Activated naive CD8-positive, alpha-beta T cell treated with anti-CD3 and anti-CD28 coated beads for 36 hours (primary cell): ENCODE measurements around the gene USP13. TPM values are rescaled to one million over a fixed set of nuclear protein-coding genes. Genes with fewer than 3 reads are reported as not detected.
"Not testable (repeated sequence)": the region's sequence is repeated elsewhere in the genome, so short reads cannot be mapped to it uniquely, and the experiment has no call there.

ENCODE experiments used
- DNase-seq: peaks from one replicate; pipeline ENCODE4 v3.0.0; 2021
- H3K27ac Mint-ChIP-seq: one replicate; pipeline ENCODE4 v1.8.0; 2022; ENCODE audit warnings: mild to moderate bottlenecking, moderate library complexity, mixed read lengths
- H3K27me3 Mint-ChIP-seq: one replicate; pipeline ENCODE4 v1.8.0; 2022; ENCODE audit warnings: mild to moderate bottlenecking, mixed read lengths
- H3K36me3 Mint-ChIP-seq: one replicate; pipeline ENCODE4 v1.8.0; 2021; ENCODE audit warnings: mild to moderate bottlenecking, mixed read lengths
- H3K4me1 Mint-ChIP-seq: one replicate; pipeline ENCODE4 v1.8.0; 2021; ENCODE audit warnings: mixed read lengths
- H3K4me3 Mint-ChIP-seq: one replicate; pipeline ENCODE4 v1.8.0; 2022; ENCODE audit warnings: mild to moderate bottlenecking, moderate library complexity, mixed read lengths
- H3K9me3 Mint-ChIP-seq: one replicate; pipeline ENCODE4 v1.8.0; 2022; ENCODE audit warnings: mixed read lengths
- total RNA-seq, 2 experiments: library from RNA; stranded (reverse); gene quantifications; one replicate each; pipeline ENCODE4 v1.2.3, GENCODE V29; 2021

The USP13 gene
- total RNA-seq, 2 experiments from 2014 or later, result 11.6 to 11.9 TPM

DNA sequence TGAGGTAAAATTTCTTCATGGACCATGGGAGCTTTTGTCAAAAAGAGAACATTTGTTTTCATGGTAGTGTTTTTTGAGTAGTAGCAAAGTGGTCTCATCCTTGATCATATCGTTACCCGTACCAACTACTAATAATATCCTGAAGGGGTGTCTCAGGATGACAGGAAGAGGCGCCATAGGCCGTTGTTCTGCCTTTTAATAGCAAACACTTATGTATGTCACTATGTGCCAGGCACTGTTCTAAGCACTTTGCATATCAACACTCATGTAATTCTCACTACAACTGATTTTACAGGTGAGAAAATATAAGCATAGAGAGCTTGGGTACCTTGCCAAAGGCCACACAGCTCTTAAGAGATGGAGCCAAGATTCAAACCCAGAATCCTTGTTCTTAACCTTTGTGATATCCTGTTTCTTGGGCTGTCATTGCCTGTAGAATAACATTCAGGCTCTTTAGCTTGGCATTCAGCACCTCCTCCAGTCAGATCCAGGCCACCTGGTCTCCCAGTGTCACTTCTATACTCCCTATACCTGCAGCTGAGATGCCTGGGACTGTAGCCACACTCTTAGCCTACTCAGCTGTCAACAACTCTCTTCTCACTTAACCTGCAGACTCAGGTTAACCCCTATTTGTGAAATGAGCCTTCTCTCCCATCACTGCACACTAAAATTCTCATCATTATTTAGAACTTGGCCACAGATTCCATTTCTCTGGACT is 113.7 kb downstream of the USP13 start:
- no peaks in the 10 kb centered on the region for H3K4me1 Mint-ChIP-seq
- no peaks in the 10 kb centered on the region for H3K9me3 Mint-ChIP-seq
- no peak for DNase-seq
- no peaks in the 10 kb centered on the region for H3K27me3 Mint-ChIP-seq
- no peak overlapping the region for H3K27ac Mint-ChIP-seq
- H3K4me3 Mint-ChIP-seq, result no peak overlapping the region
- H3K36me3 Mint-ChIP-seq, result peaks cover 27% of the 10 kb centered on the region

DNA sequence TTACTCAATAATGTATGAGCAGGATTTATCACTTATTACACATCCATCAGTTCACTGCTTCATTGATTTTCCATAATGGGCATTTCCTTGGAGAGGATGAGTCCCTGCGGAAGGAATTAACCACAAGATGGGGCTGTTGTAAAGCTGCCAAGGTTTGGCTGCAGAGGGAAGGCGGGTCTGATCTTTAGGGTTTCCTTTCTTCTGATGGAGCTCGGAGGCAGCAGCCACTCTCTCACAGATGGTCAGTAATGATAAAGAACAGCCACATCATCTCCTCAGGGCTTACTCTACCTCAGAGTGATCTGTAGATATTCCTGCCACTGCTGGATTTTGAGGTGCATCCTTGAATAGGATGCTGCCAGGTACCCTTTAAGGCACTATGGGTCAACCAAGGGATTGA is 115.2 kb downstream of the USP13 start:
- H3K27ac Mint-ChIP-seq, result no peak overlapping the region
- no peaks in the 10 kb centered on the region for H3K9me3 Mint-ChIP-seq
- H3K4me1 Mint-ChIP-seq, result no peaks in the 10 kb centered on the region
- DNase-seq, result no peak
- no peak overlapping the region for H3K4me3 Mint-ChIP-seq
- H3K27me3 Mint-ChIP-seq, result no peaks in the 10 kb centered on the region
- peaks cover 21% of the 10 kb centered on the region for H3K36me3 Mint-ChIP-seq

DNA sequence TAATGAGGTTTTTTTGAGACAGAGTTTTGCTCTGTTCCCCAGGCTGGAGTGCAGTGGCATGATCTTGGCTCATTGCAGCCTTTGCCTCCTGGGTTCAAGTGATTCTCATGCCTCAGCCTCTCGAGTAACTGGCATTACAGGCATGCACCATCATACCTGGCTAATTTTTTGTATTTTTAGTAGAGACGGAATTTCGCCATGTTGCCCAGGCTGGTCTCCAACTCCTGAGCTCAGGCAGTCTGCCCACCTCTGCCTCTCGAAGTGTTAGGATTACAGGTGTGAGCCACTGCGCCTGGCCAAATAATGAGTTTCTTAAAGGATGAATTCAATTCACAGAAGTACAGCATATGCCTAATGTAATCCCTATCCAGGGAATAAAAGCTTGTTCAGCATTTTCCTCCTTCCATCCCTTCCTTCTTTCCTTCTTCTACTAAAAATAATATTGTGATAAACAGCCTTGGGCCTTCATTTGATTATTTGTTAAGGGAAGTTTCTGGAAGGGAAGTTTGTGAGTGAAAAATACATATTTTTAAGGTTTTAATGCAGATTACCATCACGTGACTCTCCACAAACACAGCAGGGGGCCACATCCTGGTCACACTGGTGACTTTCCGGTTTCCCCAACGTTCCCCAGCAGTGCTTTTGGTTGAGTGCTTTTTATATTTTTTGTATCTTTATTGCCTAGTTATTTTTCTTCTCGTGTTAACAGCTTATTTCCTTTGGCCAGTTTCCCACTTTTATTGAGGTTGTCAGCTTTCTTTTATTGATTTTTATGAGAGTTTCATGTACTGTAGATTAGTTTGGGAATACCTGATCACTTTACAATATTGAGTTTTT is 116.8 kb downstream of the USP13 start:
- Mint-ChIP-seq H3K4me1 (no peaks in the 10 kb centered on the region), H3K4me3 (no peak overlapping the region), H3K27ac (no peak overlapping the region), H3K9me3 (no peaks in the 10 kb centered on the region), H3K36me3 (peaks cover 30% of the 10 kb centered on the region), H3K27me3 (no peaks in the 10 kb centered on the region)
- DNase-seq, result no peak

DNA sequence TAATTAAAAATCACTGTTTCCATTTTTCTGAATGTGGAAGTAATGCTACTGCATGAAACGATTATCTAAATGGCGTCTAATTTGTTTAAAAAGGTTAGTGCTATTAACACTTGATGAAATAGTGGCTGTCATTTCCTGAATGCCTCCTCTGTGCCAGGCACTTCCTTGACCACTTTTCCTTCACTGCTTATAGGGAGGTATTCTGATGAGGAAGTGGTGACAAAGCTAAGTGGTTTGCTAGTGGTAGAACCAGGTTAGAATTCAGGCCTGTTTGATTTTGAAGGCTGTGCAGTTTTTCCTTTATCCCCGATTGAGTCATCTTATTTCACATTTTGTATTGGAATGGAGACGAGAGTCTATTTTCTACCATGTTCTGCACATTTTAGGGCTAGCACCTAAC is 119.0 kb downstream of the USP13 start:
- Mint-ChIP-seq H3K4me1 (no peaks in the 10 kb centered on the region), H3K27ac (no peak overlapping the region), H3K9me3 (no peaks in the 10 kb centered on the region), H3K27me3 (no peaks in the 10 kb centered on the region), H3K36me3 (peaks cover 30% of the 10 kb centered on the region), H3K4me3 (no peak overlapping the region)
- no peak for DNase-seq

DNA sequence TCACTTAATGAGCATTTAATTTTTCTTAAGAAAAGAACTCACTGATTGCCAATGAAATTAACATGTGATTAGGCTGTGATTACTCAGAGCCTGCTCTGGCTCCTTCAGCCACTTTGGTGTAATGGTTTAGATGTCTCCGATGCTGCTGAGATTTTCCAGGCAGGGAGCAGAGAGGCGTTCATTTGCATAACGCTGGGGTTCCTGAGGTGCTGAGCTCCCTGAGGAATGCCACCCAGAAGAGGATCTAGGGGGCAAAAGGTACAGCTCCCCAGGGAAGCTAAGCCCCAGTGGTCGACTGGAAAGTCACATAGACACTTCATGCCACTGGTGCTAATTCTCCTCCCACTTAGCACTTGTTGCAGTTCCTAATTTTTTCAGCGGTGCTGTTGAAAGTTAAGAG is 119.5 kb downstream of the USP13 start:
- H3K27ac Mint-ChIP-seq, result no peak overlapping the region
- DNase-seq, result no peak
- H3K4me3 Mint-ChIP-seq, result no peak overlapping the region
- no peaks in the 10 kb centered on the region for H3K27me3 Mint-ChIP-seq
- no peaks in the 10 kb centered on the region for H3K4me1 Mint-ChIP-seq
- H3K36me3 Mint-ChIP-seq, result peaks cover 26% of the 10 kb centered on the region
- no peaks in the 10 kb centered on the region for H3K9me3 Mint-ChIP-seq

DNA sequence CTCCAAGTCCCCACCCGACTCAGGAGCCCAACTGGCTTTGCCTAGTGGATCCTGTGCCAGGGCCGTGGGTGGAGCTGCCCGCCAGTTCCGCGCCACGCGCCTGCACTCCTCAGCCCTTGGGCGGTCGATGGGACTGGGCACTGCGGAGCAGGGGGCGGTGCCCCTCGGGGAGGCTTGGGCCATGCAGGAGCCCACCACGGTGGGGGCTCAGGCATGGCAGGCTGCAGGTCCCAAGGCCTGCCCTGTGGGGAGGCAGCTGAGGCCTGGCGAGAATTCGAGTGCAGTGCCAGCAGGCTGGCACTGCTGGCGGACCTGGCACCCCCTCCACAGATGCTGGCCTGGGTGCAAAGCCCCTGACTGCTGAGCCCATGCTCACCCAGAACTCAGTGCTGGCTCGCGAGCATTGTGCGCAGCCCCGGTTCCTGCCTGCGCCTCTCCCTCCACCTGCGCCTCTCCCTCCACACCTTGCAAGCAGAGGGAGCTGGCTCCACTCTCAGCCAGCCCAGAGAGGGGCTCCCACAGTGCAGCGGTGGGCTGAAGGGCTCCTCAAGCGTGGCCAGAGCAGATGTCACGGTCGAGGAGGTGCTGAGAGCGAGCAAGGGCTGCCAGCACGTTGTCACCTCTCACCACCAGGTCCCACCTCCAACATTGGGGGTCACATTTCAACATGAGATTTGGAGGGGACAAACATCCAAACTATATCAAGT is 122.7 kb downstream of the USP13 start:
- DNase-seq, result no peak
- Mint-ChIP-seq H3K27ac (no peak overlapping the region), H3K36me3 (peaks cover 42% of the 10 kb centered on the region), H3K4me3 (no peak overlapping the region), H3K27me3 (no peaks in the 10 kb centered on the region), H3K4me1 (no peaks in the 10 kb centered on the region), H3K9me3 (no peaks in the 10 kb centered on the region)

DNA sequence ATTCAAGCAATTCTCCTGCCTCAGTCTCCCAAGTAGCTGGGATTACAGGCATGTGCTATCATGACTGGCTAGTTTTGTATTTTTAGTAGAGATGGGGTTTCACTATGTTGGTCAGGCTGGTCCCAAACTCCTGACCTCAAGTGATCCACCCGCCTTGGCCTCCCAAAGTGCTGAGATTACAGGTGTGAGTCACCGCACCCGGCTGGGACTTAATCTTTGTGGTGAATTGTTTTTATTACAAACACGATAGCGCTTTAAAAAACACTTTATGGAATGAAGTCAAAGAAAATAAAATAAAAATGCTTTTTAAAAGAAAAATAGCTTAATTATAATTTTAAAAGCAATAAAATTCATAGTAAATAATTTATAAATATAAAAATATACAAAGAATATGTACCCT is 130.0 kb downstream of the USP13 start:
- not testable (repeated sequence) for H3K4me1 Mint-ChIP-seq, H3K9me3 Mint-ChIP-seq, H3K27me3 Mint-ChIP-seq, H3K4me3 Mint-ChIP-seq, H3K27ac Mint-ChIP-seq, DNase-seq
- peaks cover 45% of the 10 kb centered on the region for H3K36me3 Mint-ChIP-seq

DNA sequence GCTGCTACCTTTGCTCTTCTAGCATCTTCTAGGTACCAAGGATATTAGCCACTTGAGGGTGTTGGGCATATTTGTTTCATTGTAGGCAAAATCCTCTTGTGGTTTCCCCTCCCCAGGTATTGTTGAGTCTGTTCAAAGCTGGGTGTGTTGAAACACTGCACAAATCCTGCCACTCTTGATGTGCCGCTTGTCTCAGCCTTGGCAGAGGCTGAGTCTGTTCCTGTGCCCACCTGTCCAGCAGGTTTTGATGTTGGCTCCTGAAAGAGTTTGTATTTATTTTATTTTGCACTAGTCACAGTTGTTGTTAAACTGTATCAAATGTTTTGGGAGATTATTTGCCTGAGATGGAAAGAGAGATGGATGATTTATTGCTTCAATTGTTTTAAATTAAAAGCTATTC is 136.2 kb downstream of the USP13 start:
- Mint-ChIP-seq H3K36me3 (peaks cover 12% of the 10 kb centered on the region), H3K9me3 (no peaks in the 10 kb centered on the region), H3K4me1 (no peaks in the 10 kb centered on the region), H3K27me3 (no peaks in the 10 kb centered on the region), H3K4me3 (no peak overlapping the region), H3K27ac (no peak overlapping the region)
- no peak for DNase-seq

DNA sequence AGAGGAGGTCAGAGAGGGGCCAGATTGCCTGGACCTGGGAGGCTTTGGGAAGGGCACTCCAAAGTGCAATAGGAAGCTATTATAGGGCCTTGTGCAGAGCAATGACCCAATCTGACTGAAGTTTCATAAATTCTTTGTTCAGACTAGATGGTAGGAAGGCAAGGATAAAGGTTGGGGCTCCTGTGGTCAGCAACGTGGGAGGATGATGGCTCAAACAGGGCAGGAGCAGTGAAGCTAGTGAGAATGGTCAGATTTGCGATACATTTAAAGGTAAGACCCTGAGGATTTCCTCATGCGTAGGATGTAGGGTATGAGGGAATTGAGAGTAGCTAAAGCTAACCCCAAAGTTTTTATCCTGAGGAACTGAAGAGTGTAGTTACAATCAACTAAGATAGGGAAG is 139.0 kb downstream of the USP13 start:
- Mint-ChIP-seq H3K27me3 (no peaks in the 10 kb centered on the region), H3K36me3 (peaks cover 4% of the 10 kb centered on the region), H3K4me1 (peaks cover 2% of the 10 kb centered on the region), H3K9me3 (no peaks in the 10 kb centered on the region), H3K4me3 (no peak overlapping the region), H3K27ac (no peak overlapping the region)
- no peak for DNase-seq

DNA sequence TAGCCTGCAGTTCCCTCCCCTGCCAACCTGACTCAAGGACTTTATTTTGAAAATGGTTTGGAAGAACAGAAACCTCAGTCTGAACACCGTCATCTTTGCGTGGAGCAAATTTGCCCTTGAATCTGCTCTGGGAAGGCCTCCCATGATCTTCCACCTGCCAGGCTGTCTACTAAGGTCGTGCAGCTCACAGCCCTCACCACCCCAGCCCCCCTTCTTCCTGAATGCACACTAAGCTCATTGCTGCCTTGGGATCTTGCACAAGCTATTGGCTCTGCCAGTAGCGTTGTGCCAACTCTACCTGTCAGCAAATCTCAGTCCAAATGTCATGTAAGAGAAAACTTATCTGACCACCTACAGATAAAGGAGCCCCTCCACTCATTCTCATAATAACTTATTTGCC is 141.5 kb downstream of the USP13 start:
- no peak for DNase-seq
- Mint-ChIP-seq H3K4me1 (peaks cover 2% of the 10 kb centered on the region), H3K36me3 (no peaks in the 10 kb centered on the region), H3K4me3 (no peak overlapping the region), H3K27ac (no peak overlapping the region), H3K9me3 (no peaks in the 10 kb centered on the region), H3K27me3 (no peaks in the 10 kb centered on the region)

DNA sequence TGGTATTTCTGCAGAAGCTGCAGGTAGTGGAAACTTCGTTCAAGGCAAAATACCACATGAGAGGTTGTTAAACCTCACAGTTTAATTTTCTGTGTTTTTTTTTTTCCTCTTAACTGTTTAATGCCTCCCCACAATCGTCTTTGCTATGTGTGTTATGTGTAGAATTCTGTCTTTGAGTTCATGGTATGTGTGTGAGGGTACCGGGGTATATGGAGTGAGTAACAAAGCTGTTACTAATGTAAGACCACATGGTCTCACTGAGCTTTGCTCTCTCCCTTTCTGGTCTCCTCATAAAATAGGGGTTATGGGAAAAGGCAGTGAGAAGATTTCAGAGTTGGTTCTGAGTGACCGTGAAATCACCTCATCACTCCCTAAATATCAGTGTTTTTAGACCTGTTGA is 143.6 kb downstream of the USP13 start:
- H3K27me3 Mint-ChIP-seq, result no peaks in the 10 kb centered on the region
- peaks cover 2% of the 10 kb centered on the region for H3K4me1 Mint-ChIP-seq
- H3K9me3 Mint-ChIP-seq, result no peaks in the 10 kb centered on the region
- H3K4me3 Mint-ChIP-seq, result no peak overlapping the region
- no peak overlapping the region for H3K27ac Mint-ChIP-seq
- no peak for DNase-seq
- H3K36me3 Mint-ChIP-seq, result no peaks in the 10 kb centered on the region

DNA sequence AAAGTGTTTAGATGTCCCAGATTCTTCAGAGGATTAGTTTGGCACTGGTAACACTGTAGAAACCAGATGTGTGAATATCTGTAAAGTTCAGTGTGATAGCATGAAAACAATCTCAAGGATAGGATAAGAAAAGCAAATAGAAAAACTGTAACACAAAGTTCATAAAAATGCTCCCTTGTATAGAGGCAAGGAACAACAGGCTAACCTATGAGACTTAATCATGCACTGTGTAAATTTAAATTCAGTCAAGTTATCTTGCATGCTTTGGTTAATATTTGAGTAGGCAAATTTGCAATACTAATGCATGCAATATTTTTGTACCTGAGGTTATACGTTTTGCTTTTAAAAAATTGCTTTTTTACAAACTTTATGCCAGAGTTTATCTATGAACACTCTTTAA is 144.4 kb downstream of the USP13 start:
- DNase-seq, result no peak
- Mint-ChIP-seq H3K4me1 (peaks cover 2% of the 10 kb centered on the region), H3K4me3 (no peak overlapping the region), H3K27ac (no peak overlapping the region), H3K27me3 (no peaks in the 10 kb centered on the region), H3K9me3 (no peaks in the 10 kb centered on the region), H3K36me3 (no peaks in the 10 kb centered on the region)

DNA sequence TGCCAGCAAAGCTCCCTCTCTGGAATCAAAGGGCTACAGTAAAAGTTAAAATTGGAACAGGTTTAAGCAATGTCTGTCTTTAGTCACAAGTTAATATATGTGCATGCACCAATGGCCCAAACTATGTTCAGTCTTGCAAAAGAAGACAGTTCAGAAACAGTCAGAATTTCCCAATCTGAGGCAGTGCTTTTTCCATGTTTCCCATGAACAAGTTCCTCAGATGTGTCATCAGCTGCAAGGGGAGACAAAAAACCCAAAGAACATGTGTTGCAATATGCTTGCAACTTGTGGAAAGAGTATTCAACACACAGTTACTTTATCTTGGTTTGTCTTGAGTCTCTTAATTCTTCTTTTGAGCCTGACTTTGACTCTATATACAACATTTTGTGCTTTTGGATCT is 148.4 kb downstream of the USP13 start:
- Mint-ChIP-seq H3K36me3 (no peaks in the 10 kb centered on the region), H3K4me3 (no peak overlapping the region), H3K9me3 (no peaks in the 10 kb centered on the region), H3K4me1 (peaks cover 6% of the 10 kb centered on the region), H3K27me3 (no peaks in the 10 kb centered on the region), H3K27ac (no peak overlapping the region)
- DNase-seq, result no peak

DNA sequence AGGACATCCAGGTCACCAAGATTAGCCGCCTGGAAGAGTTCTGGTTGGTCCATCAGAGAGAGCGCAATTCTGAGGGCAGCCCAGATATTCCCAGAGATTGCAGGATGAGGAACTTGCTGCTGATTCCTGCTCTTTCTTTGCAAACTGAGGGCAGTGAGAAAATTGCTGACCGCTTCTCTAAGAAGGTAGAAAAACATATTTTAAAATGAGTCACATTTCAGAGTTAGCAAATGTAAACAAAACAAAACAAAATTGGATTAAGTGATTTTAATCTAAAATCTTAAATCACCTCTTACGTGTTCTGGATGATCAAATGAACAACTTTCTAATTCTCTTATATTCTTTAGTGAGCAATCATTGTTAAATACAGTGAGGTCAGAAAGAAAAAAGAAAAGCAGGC is 149.0 kb downstream of the USP13 start:
- Mint-ChIP-seq H3K4me1 (peaks cover 6% of the 10 kb centered on the region), H3K9me3 (no peaks in the 10 kb centered on the region), H3K27me3 (no peaks in the 10 kb centered on the region), H3K4me3 (no peak overlapping the region), H3K36me3 (no peaks in the 10 kb centered on the region), H3K27ac (no peak overlapping the region)
- DNase-seq, result no peak

DNA sequence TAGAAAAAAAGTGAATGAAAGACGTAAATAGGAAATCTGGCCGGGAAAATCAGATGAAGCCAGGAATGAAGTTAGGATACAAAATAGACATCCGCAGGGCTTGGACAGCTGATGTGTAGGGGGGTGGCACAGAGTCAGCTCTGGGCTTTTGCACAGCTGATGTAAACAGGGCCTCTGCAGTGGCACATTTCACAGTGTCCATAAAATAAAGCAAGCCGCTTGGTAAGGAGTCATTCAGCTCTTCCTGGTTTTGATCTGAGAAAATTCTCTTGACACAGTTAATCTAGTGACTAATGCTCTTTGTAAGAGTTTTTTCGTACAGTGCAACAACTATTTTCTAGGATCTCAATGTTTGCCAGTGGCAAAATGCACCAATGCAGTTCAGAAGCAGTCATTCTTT is 153.3 kb downstream of the USP13 start:
- DNase-seq, result no peak
- Mint-ChIP-seq H3K4me3 (no peak overlapping the region), H3K36me3 (no peaks in the 10 kb centered on the region)

More for the DNA sequence above, 153.3 kb downstream of the USP13 start:
- Mint-ChIP-seq H3K27ac (no peak overlapping the region), H3K9me3 (no peaks in the 10 kb centered on the region), H3K4me1 (peaks cover 9% of the 10 kb centered on the region), H3K27me3 (no peaks in the 10 kb centered on the region)
